GM12878 (cell line): ENCODE results near the gene SLC44A3. TPM values are rescaled to one million over a fixed set of nuclear protein-coding genes. Genes with fewer than 3 reads are reported as not detected.

Experiments used
- ATAC-seq: fragments of 200-7000 bp; cut with Tn5 transposase; 3 replicates; pipeline ENCODE4 v1.9.1; 2020; ENCODE audit warnings: mild to moderate bottlenecking, moderate library complexity
- BruUV-seq: library from RNA; stranded (reverse); fragments of 400-500 nt; replicated peaks from 2 replicates; lab custom pipeline; 2021; lab: Mats Ljungman, UMichigan
- CTCF ChIA-PET: fragments of 300-600 bp; sonication (Branson Sonifier 250); formaldehyde crosslinking; extraction: SDS; loops from one replicate; lab custom pipeline; 2021; ENCODE audit warnings: inconsistent platforms; lab: Yijun Ruan, JAX
- POLR2A ChIA-PET: fragments of 350-600 bp; formaldehyde crosslinking; extraction: SDS; loops from one replicate; lab custom pipeline; 2021; ENCODE audit warnings: inconsistent platforms; lab: Charles Lee
- RAD21 ChIA-PET: fragments of 300-600 bp; sonication (Branson Sonifier 250); formaldehyde crosslinking; loops from one replicate; lab custom pipeline; 2023; ENCODE audit warnings: antibody characterized with exemption; ENCODE audit not compliant: unreplicated experiment; lab: Charles Lee
- SMC1A ChIA-PET: fragments of 300-600 bp; sonication (Branson Sonifier 250); formaldehyde crosslinking; loops from one replicate; lab custom pipeline; 2023; ENCODE audit not compliant: unreplicated experiment, uncharacterized antibody; lab: Charles Lee
- DNase-seq: peaks from one replicate; pipeline ENCODE4 v3.0.0-alpha.2; 2011; ENCODE audit warnings: low read depth, low spot score
- FAIRE-seq: peaks from 3 replicates; lab custom pipeline; 2011; peaks lifted over from hg19 to GRCh38; lab: Jason Lieb, UNC
- H2AFZ ChIP-seq: 2 replicates; pipeline ENCODE4 v1.6.0; 2011; ENCODE audit warnings: low read depth, low read length, control low read depth; ENCODE audit not compliant: control insufficient read depth
- H3K27ac ChIP-seq: 2 replicates; pipeline ENCODE4 v1.5.1; 2011; ENCODE audit warnings: control low read depth; ENCODE audit not compliant: control insufficient read depth, insufficient read depth
- H3K27me3 ChIP-seq, 2 experiments: replicated peaks in 1 of 2; 2 replicates each; pipeline versions ENCODE4 v1.6.0 to v1.6.1; 2011; ENCODE audit warnings: low read length in 1 of 2; ENCODE audit not compliant: control insufficient read depth in 2 of 2, insufficient read depth in 2 of 2
- H3K36me3 ChIP-seq, 2 experiments: 2 replicates each; pipeline ENCODE4 v1.5.1; 2011; ENCODE audit warnings: low read length in 1 of 2; ENCODE audit not compliant: control insufficient read depth in 2 of 2, insufficient read depth in 2 of 2
- H3K4me1 ChIP-seq: 2 replicates; pipeline ENCODE4 v1.6.1; 2011; ENCODE audit warnings: mild to moderate bottlenecking, low read length, moderate library complexity, mixed read lengths; ENCODE audit not compliant: control insufficient read depth, insufficient read depth
- H3K4me2 ChIP-seq: 2 replicates; pipeline ENCODE4 v1.6.0; 2011; ENCODE audit warnings: control low read depth; ENCODE audit not compliant: control insufficient read depth, insufficient read depth
- H3K4me3 ChIP-seq: fragments of 200-600 bp; sonication (generic); 2 replicates; pipeline ENCODE4 v1.5.1; 2016
- H3K79me2 ChIP-seq: 2 replicates; pipeline ENCODE4 v1.6.0; 2011; ENCODE audit warnings: low read length; ENCODE audit not compliant: control insufficient read depth, insufficient read depth
- H3K9ac ChIP-seq: 2 replicates; pipeline ENCODE4 v1.8.0; 2011; ENCODE audit warnings: low read length, control low read depth, mixed read lengths; ENCODE audit not compliant: control insufficient read depth, insufficient read depth
- H3K9me3 ChIP-seq: replicated peaks from 3 replicates; pipeline ENCODE4 v1.5.1; 2011; ENCODE audit warnings: mild to moderate bottlenecking, low read length; ENCODE audit not compliant: control insufficient read depth, insufficient read depth
- H4K20me1 ChIP-seq: 2 replicates; pipeline ENCODE4 v1.6.0; 2011; ENCODE audit not compliant: control insufficient read depth, insufficient read depth
- CHD4 ChIP-seq: fragments of 200-600 bp; sonication (generic); IDR thresholded peaks from 2 replicates; pipeline ENCODE4 v1.6.1; 2016; ENCODE audit warnings: mild to moderate bottlenecking
- NFXL1 ChIP-seq: fragments of 450-650 bp; IDR thresholded peaks from 2 replicates; pipeline ENCODE4 v1.6.1; 2017; ENCODE audit warnings: antibody characterized with exemption, mild to moderate bottlenecking, borderline replicate concordance
- RAD51 ChIP-seq: fragments of 450-650 bp; IDR thresholded peaks from 2 replicates; pipeline ENCODE4 v1.6.1; 2016; ENCODE audit warnings: moderate library complexity, mild to moderate bottlenecking, inconsistent platforms
- RB1 ChIP-seq: fragments of 450-650 bp; formaldehyde crosslinking; IDR thresholded peaks from 2 replicates; pipeline ENCODE4 v1.6.1; 2017; ENCODE audit warnings: mild to moderate bottlenecking, borderline replicate concordance
- SUZ12 ChIP-seq: fragments of 200-600 bp; sonication (generic); IDR thresholded peaks from one replicate; pipeline ENCODE4 v1.6.1; 2018; ENCODE audit warnings: antibody characterized with exemption, mild to moderate bottlenecking; ENCODE audit not compliant: unreplicated experiment
- WGBS: methylation state at CpG from one replicate; pipeline ENCODE4 v1.1.6; 2016; ENCODE audit warnings: low lambda C conversion rate; ENCODE audit not compliant: insufficient replicate concordance, insufficient coverage; ENCODE audit errors: missing lambda C conversion rate; 5-methylcytosine and 5-hydroxymethylcytosine counted together
- in situ Hi-C: fragments of 300-500 bp; cut with MboI; formaldehyde crosslinking; loops from 9 replicates; pipeline ENCODE4 v1.14.3; 2018; ENCODE audit warnings: mixed read lengths
- intact Hi-C: fragments of 100-400 bp; cut with micrococcal nuclease; formaldehyde crosslinking; loops from one replicate; pipeline ENCODE4 v1.14.2; 2022; ENCODE audit not compliant: unreplicated experiment
- polyA plus RNA-seq, 11 experiments: library from polyadenylated mRNA; depleted of rRNA in 4 of 11; unstranded in 6 of 11; stranded (reverse) in 5 of 11; fragments of >200 nt; fragmentation: Nextera tagmentation in 4 of 11; fragmentation: Illumina TruSeq in 1 of 11; extraction: Ambion mirVana in 4 of 11; extraction: Trizol in 1 of 11; gene quantifications; 1 replicate in 1 of 11; 2 replicates in 10 of 11; pipeline versions ENCODE4 v1.2.1 to v1.2.3, GENCODE V29; 2011 to 2016; ENCODE audit warnings: inconsistent platforms in 2 of 11, missing spikeins in 2 of 11, low read depth in 1 of 11
- total RNA-seq, 4 experiments: library from RNA; depleted of rRNA in 3 of 4; stranded (reverse); fragments of >200 nt in 3 of 4; fragmentation: Illumina TruSeq in 1 of 4; extraction: Trizol in 1 of 4; gene quantifications; 2 replicates each; pipeline versions ENCODE4 v1.2.1 to v1.2.3, GENCODE V29; 2013 to 2021
- TF ChIP-seq, protein P1 (sequence below): fragments of 450-650 bp; IDR thresholded peaks from 2 replicates; pipeline ENCODE4 v1.6.1; 2014; ENCODE audit warnings: mild to moderate bottlenecking
- TF ChIP-seq, protein P2 (sequence below): fragments of 450-650 bp; IDR thresholded peaks from 2 replicates; pipeline ENCODE4 v1.6.1; 2017; ENCODE audit warnings: borderline replicate concordance

The SLC44A3 gene
- total and polyA plus RNA-seq, 10 of the 15 experiments (the other 5 are each of a cell fraction or from before 2014, with no cell fraction given): not detected

DNA sequence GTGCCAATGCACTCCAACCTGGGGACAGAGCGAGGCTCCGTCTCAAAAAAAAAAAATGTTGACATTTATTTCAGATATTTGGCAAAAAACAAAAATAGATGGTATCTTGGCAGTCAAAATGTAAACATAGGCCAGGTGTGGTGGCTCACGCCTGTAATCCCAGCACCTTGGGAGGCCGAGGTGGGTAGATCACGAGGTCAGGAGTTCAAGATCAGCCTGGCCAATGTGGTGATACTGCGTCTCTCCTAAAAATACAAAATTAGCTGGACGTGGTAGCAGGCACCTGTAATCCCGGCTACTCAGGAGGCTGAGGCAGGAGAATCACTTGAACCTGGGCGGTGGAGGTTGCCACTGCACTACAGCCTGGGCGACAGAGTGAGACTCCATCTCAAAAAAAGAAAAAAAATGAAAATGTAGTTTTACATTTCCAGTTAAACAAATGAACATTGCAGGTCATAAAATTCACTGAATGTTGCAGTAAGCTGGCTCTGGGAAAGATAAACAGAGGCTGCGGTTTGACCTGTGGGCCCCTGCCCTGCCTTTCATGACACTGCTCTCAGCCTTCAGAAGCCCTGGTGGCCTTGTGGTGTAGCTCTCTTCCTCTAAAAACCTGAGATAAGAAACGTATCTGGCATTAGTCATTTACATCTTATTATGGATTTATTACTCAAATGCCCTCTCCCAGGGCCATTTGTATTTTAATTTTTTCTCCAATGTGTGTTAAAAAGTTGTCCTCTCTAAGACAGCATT is 12.2 kb upstream of the SLC44A3 start:
- TF ChIP-seq, protein P1, sequence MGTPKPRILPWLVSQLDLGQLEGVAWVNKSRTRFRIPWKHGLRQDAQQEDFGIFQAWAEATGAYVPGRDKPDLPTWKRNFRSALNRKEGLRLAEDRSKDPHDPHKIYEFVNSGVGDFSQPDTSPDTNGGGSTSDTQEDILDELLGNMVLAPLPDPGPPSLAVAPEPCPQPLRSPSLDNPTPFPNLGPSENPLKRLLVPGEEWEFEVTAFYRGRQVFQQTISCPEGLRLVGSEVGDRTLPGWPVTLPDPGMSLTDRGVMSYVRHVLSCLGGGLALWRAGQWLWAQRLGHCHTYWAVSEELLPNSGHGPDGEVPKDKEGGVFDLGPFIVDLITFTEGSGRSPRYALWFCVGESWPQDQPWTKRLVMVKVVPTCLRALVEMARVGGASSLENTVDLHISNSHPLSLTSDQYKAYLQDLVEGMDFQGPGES: no peak
- TF ChIP-seq RAD51 (no peak), RB1 (no peak), CHD4 (no peak), SUZ12 (no peak), NFXL1 (no peak)
- TF ChIP-seq, protein P2, sequence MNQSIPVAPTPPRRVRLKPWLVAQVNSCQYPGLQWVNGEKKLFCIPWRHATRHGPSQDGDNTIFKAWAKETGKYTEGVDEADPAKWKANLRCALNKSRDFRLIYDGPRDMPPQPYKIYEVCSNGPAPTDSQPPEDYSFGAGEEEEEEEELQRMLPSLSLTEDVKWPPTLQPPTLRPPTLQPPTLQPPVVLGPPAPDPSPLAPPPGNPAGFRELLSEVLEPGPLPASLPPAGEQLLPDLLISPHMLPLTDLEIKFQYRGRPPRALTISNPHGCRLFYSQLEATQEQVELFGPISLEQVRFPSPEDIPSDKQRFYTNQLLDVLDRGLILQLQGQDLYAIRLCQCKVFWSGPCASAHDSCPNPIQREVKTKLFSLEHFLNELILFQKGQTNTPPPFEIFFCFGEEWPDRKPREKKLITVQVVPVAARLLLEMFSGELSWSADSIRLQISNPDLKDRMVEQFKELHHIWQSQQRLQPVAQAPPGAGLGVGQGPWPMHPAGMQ: no peak
- TF ChIP-seq, all 136 proteins: peak for 0
- RAD21 ChIA-PET: interaction anchor here (1.4 to 6.9 kb wide), 2 partner anchors 327 to 782 kb away, joined by 3 to 77 read pairs; no protein-coding TSS in a partner anchor
- FAIRE-seq (no peak), DNase-seq (no peak), ATAC-seq (no peak)
- Histone ChIP-seq H2AFZ (no peak overlapping the region), H3K79me2 (no peaks in the 10 kb centered on the region), H3K36me3 (no peaks in the 10 kb centered on the region), H3K4me3 (no peak overlapping the region), H3K4me2 (no peak overlapping the region), H3K9me3 (no peaks in the 10 kb centered on the region), H3K27me3 (no peaks in the 10 kb centered on the region; a peak in 1 of 4 replicates), H3K27ac (no peak overlapping the region), H4K20me1 (no peaks in the 10 kb centered on the region), H3K4me1 (no peaks in the 10 kb centered on the region), H3K9ac (no peak overlapping the region)
- BruUV-seq: no TSS peak
- POLR2A ChIA-PET: no interaction called here
- CTCF ChIA-PET: interaction anchor here (5.8 to 7.4 kb wide), 3 partner anchors 290 to 332 kb away, joined by 55 to 131 read pairs (median 127); no protein-coding TSS in a partner anchor
- WGBS: 52% methylated on average over 12 of the region's 12 CpGs
- intact Hi-C loops (loop anchor here (2.0 to 10.0 kb wide), 3 partner anchors 21 to 746 kb away; no protein-coding TSS in a partner anchor), in situ Hi-C loops (loop anchor here (10.0 kb wide), 1 partner anchor 743 kb away; no protein-coding TSS in a partner anchor)
- SMC1A ChIA-PET: interaction anchor here (1.7 to 7.0 kb wide), 3 partner anchors 321 to 332 kb away, joined by 5 to 96 read pairs (median 37); no protein-coding TSS in a partner anchor
